Chondrocyte (in vitro differentiated cells): ENCODE data around the gene MAGEF1. TPM values are rescaled to one million over a fixed set of nuclear protein-coding genes. Genes with fewer than 3 reads are reported as not detected.

ENCODE experiments used
- DNase-seq: peaks from one replicate; pipeline ENCODE4 v3.0.0; 2021; ENCODE audit warnings: mixed read lengths, low spot score
- H3K27ac Mint-ChIP-seq: one replicate; pipeline ENCODE4 v1.8.0; 2021; ENCODE audit warnings: mild to moderate bottlenecking, moderate library complexity, mixed read lengths; ENCODE audit not compliant: unreplicated experiment
- H3K27me3 Mint-ChIP-seq: 2 replicates; pipeline ENCODE4 v1.8.0; 2021; ENCODE audit warnings: low read depth, mixed read lengths
- H3K36me3 Mint-ChIP-seq: 2 replicates; pipeline ENCODE4 v1.8.0; 2021; ENCODE audit warnings: low read depth, mixed read lengths
- H3K4me1 Mint-ChIP-seq: 2 replicates; pipeline ENCODE4 v1.8.0; 2021; ENCODE audit warnings: low read depth, mild to moderate bottlenecking, mixed read lengths
- H3K4me3 Mint-ChIP-seq: one replicate; pipeline ENCODE4 v1.8.0; 2021; ENCODE audit warnings: mild to moderate bottlenecking, moderate library complexity, mixed read lengths; ENCODE audit not compliant: unreplicated experiment
- H3K9me3 Mint-ChIP-seq: 2 replicates; pipeline ENCODE4 v1.8.0; 2021; ENCODE audit warnings: low read depth, mixed read lengths
- CTCF ChIP-seq: fragments of 200-600 bp; sonication (generic); IDR thresholded peaks from 2 replicates; pipeline ENCODE4 v1.5.0; 2021; ENCODE audit warnings: antibody characterized with exemption, mild to moderate bottlenecking, moderate library complexity
- total RNA-seq: library from RNA; stranded (reverse); gene quantifications from 3 replicates; pipeline ENCODE4 v1.2.1, GENCODE V29; 2021

The MAGEF1 gene
- total RNA-seq, 1 donor from 2014 or later: 37.8 TPM

GRCh38 chr3:184746131-184747120, 34.6 kb upstream of the MAGEF1 start:
- TF ChIP-seq CTCF: no peak
- H3K9me3 Mint-ChIP-seq: no peaks in the 10 kb centered on the region
- peak; percentile 58 for DNase-seq
- H3K4me1 Mint-ChIP-seq: peaks cover 3% of the 10 kb centered on the region
- H3K36me3 Mint-ChIP-seq: no peaks in the 10 kb centered on the region
- no peak overlapping the region for H3K4me3 Mint-ChIP-seq
- H3K27me3 Mint-ChIP-seq: peaks cover 15% of the 10 kb centered on the region
- H3K27ac Mint-ChIP-seq: no peak overlapping the region

- H3K4me3 Mint-ChIP-seq: no peak overlapping the region
- H3K36me3 Mint-ChIP-seq: no peaks in the 10 kb centered on the region
- DNase-seq: peak; percentile 34
- H3K9me3 Mint-ChIP-seq: no peaks in the 10 kb centered on the region
- H3K4me1 Mint-ChIP-seq: peaks cover 7% of the 10 kb centered on the region
- peaks cover 15% of the 10 kb centered on the region for H3K27me3 Mint-ChIP-seq
- no peak for TF ChIP-seq CTCF
- H3K27ac Mint-ChIP-seq: no peak overlapping the region
Measured at GRCh38 chr3:184745526-184745925, 33.7 kb upstream of the MAGEF1 start.

- no peaks in the 10 kb centered on the region for H3K36me3 Mint-ChIP-seq
Measured at GRCh38 chr3:184743248-184743647, 31.4 kb upstream of the MAGEF1 start.

GRCh38 chr3:184742676-184743135, 30.8 kb upstream of the MAGEF1 start:
- no peak for TF ChIP-seq CTCF
- no peak overlapping the region for H3K4me3 Mint-ChIP-seq
- H3K36me3 Mint-ChIP-seq: no peaks in the 10 kb centered on the region
- H3K27ac Mint-ChIP-seq: no peak overlapping the region
- H3K4me1 Mint-ChIP-seq: peaks cover 19% of the 10 kb centered on the region
- no peaks in the 10 kb centered on the region for H3K27me3 Mint-ChIP-seq
- H3K9me3 Mint-ChIP-seq: no peaks in the 10 kb centered on the region
- DNase-seq: no peak

More at GRCh38 chr3:184743248-184743647, 31.4 kb upstream of the MAGEF1 start:
- Mint-ChIP-seq H3K27me3 (no peaks in the 10 kb centered on the region), H3K9me3 (no peaks in the 10 kb centered on the region), H3K4me3 (no peak overlapping the region), H3K27ac (no peak overlapping the region), H3K4me1 (peaks cover 17% of the 10 kb centered on the region)
- DNase-seq: no peak
- TF ChIP-seq CTCF: no peak

GRCh38 chr3:184741798-184742675, 30.2 kb upstream of the MAGEF1 start:
- Mint-ChIP-seq H3K4me1 (peaks cover 26% of the 10 kb centered on the region), H3K27ac (no peak overlapping the region), H3K9me3 (no peaks in the 10 kb centered on the region), H3K36me3 (no peaks in the 10 kb centered on the region), H3K4me3 (no peak overlapping the region), H3K27me3 (no peaks in the 10 kb centered on the region)
- no peak for TF ChIP-seq CTCF
- DNase-seq: no peak
